Tibial artery (tissue), 4 donors: ENCODE data around the gene GGPS1.
A peak's percentile ranks its signal among the peaks of the same experiment; 100 is the strongest.
"Not testable (repeated sequence)": the region's sequence is repeated elsewhere in the genome, so short reads cannot be mapped to it uniquely, and the experiment has no call there.

ENCODE experiments used
- DNase-seq, 2 donors: peaks; one replicate each; pipeline ENCODE4 v3.0.0-alpha.2; 2019
- H3K27ac ChIP-seq, 2 donors: fragments of 200-600 bp; sonication (generic) in 1 of 2; 1 replicate in 1 of 2; 2 replicates in 1 of 2; pipeline ENCODE4 v1.5.1; 2018 to 2019; ENCODE audit warnings: mild to moderate bottlenecking in 1 of 2
- H3K27me3 ChIP-seq, 2 donors: fragments of 200-600 bp; sonication (generic) in 1 of 2; one replicate each; pipeline versions ENCODE4 v1.5.1 to v1.6.0; 2016 to 2019
- H3K36me3 ChIP-seq, 3 donors: fragments of 200-600 bp; sonication (generic) in 2 of 3; one replicate each; pipeline ENCODE4 v1.5.1; 2016 to 2019; ENCODE audit warnings: mild to moderate bottlenecking in 2 of 3
- H3K4me1 ChIP-seq, 4 donors: fragments of 200-600 bp; sonication (generic) in 2 of 4; 1 replicate in 3 of 4; 2 replicates in 1 of 4; pipeline ENCODE4 v1.5.1; 2016 to 2019
- H3K4me3 ChIP-seq, 2 donors: fragments of 200-600 bp; sonication (generic) in 1 of 2; 1 replicate in 1 of 2; 2 replicates in 1 of 2; pipeline ENCODE4 v1.5.1; 2018 to 2019; ENCODE audit warnings: mild to moderate bottlenecking in 2 of 2
- H3K9me3 ChIP-seq, 3 donors: fragments of 200-600 bp; sonication (generic) in 1 of 3; one replicate each; pipeline ENCODE4 v1.5.1; 2016 to 2019
- intact Hi-C: fragments of 100-400 bp; cut with DNase I; formaldehyde crosslinking; loops from one replicate; pipeline ENCODE4 v1.15.0; 2023; ENCODE audit warnings: low total_unique reads
- TF ChIP-seq, protein P1 (sequence below), 2 experiments: fragments of 200-600 bp in 1 of 2; fragments of 450-650 bp in 1 of 2; IDR thresholded peaks; one replicate each; pipeline ENCODE4 v1.5.1; 2017 to 2019; ENCODE audit warnings: antibody characterized with exemption in 2 of 2, mild to moderate bottlenecking in 1 of 2, moderate library complexity in 1 of 2

Gene GGPS1

DNA sequence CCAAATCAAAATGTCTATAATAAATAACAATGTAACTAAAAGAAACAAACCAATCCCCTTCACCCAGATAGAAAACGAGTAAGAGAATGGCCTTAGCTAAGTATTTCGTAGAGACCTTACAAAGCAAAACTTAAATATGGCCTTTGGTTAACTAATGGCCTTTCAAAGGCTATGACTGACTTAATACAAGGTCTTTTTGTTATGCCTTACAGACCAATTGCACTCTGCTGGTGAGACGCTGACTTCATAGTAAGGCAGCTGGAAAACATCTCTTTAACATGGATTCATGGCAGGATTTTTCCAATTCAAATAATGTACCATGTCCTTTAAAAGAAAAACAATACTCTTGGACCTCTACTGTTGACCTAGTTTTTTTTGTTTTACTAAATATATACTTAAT, 23.1 kb downstream of the GGPS1 start:
- Histone ChIP-seq H3K36me3 (peaks cover 0 to 6% (median 4%) of the 10 kb centered on the region in 3 donors), H3K27ac (no peak overlapping the region), H3K4me1 (no peaks in the 10 kb centered on the region), H3K27me3 (no peaks in the 10 kb centered on the region), H3K4me3 (no peak overlapping the region), H3K9me3 (no peaks in the 10 kb centered on the region)
- intact Hi-C loops: no loop called here
- no peak for DNase-seq
- TF ChIP-seq, protein P1, sequence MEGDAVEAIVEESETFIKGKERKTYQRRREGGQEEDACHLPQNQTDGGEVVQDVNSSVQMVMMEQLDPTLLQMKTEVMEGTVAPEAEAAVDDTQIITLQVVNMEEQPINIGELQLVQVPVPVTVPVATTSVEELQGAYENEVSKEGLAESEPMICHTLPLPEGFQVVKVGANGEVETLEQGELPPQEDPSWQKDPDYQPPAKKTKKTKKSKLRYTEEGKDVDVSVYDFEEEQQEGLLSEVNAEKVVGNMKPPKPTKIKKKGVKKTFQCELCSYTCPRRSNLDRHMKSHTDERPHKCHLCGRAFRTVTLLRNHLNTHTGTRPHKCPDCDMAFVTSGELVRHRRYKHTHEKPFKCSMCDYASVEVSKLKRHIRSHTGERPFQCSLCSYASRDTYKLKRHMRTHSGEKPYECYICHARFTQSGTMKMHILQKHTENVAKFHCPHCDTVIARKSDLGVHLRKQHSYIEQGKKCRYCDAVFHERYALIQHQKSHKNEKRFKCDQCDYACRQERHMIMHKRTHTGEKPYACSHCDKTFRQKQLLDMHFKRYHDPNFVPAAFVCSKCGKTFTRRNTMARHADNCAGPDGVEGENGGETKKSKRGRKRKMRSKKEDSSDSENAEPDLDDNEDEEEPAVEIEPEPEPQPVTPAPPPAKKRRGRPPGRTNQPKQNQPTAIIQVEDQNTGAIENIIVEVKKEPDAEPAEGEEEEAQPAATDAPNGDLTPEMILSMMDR (IDR thresholded peaks at IDR 0.05): no peak

GRCh38 chr1:235351898-235352297, 23.5 kb downstream of the GGPS1 start:
- no peak overlapping the region for H3K4me3 ChIP-seq
- H3K9me3 ChIP-seq: no peaks in the 10 kb centered on the region
- H3K27me3 ChIP-seq: no peaks in the 10 kb centered on the region
- TF ChIP-seq, protein P1 (IDR thresholded peaks at IDR 0.05): no peak
- intact Hi-C loops: no loop called here
- H3K4me1 ChIP-seq: no peaks in the 10 kb centered on the region
- peaks cover 0 to 1% (median 0%) of the 10 kb centered on the region in 3 donors for H3K36me3 ChIP-seq
- H3K27ac ChIP-seq: no peak overlapping the region
- DNase-seq: no peak

DNA sequence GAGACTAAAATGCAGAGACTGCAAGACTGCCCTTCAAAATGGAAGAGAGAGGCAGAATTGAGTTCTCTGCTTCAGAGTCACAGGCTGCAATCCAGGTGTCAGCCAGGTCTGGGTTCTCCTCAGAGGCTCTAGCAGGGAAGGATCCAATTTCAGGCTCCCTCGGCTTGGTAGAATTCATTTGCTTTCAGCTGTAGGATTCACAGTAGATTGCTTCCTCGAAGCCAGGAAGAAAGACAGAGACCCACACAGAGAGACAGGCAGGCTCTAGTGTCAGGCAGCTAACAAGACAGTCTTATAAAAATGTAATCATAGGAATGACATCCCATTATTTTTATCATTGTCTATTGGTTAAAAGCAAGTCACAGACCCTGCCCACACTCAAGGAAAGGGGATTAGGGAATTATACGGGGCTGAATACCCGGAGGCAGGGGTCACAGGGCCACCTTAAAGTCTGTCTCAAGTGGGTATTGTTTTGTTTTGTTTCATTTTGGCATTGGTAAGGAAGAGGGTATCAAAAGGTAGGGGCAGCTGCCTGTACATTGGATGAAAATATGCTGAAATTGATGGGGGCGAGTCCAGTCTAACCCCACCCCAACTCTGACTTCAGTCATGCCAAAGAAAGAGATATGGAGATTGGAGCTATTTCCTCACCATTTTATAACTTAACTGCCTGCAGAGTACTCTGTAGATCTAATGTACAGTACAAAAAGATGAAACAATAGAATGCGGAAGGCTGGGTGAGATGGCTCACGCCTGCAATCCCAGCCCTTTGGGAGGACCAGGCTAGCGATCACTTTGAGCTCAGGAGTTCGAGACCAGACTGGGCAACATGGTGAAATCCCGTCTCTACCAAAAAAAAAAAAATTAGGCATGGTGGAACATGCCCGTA, 29.4 kb downstream of the GGPS1 start:
- Histone ChIP-seq H3K4me1 (no peaks in the 10 kb centered on the region), H3K27me3 (no peaks in the 10 kb centered on the region)
- intact Hi-C loops: no loop called here

DNA sequence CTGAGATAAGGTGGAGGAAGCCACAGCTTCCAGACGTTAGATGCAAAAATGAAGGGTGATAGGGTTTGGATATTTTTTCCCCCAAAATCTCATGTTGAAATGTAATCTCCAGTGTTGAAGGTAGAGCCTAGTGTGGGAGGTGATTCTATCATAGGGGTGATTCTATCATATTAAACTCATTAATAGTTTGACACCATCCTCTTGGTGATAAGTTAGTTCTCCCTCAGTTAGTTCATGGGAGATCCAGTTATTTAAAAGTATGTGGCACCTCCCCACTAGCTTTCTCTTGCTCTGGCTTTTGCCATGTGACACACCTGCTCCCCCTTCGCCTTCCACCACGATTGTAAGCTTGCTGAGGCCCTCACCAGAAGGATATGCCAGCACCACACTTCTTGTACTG, 30.5 kb downstream of the GGPS1 start:
- no peak for DNase-seq
- intact Hi-C loops: no loop called here
- Histone ChIP-seq H3K9me3 (no peaks in the 10 kb centered on the region), H3K27ac (no peak overlapping the region), H3K27me3 (no peaks in the 10 kb centered on the region), H3K36me3 (no peaks in the 10 kb centered on the region), H3K4me1 (no peaks in the 10 kb centered on the region), H3K4me3 (no peak overlapping the region)
- TF ChIP-seq, protein P1 (IDR thresholded peaks at IDR 0.05): no peak

More for the DNA sequence above, 29.4 kb downstream of the GGPS1 start:
- Histone ChIP-seq H3K27ac (no peak overlapping the region), H3K4me3 (no peak overlapping the region), H3K9me3 (no peaks in the 10 kb centered on the region), H3K36me3 (no peaks in the 10 kb centered on the region)
- TF ChIP-seq, protein P1 (IDR thresholded peaks at IDR 0.05): no peak
- no peak for DNase-seq

- H3K9me3 ChIP-seq, DNase-seq, H3K27ac ChIP-seq, H3K27me3 ChIP-seq, H3K36me3 ChIP-seq, H3K4me3 ChIP-seq, H3K4me1 ChIP-seq, intact Hi-C loops: not testable (repeated sequence)
Measured at GRCh38 chr1:235364189-235364588, 35.8 kb downstream of the GGPS1 start.

- TF ChIP-seq, protein P1 (IDR thresholded peaks at IDR 0.05): no peak
- DNase-seq: no peak
- Histone ChIP-seq H3K9me3 (no peaks in the 10 kb centered on the region), H3K4me3 (no peak overlapping the region), H3K4me1 (peaks cover 0 to 10% (median 2%) of the 10 kb centered on the region in 4 donors), H3K36me3 (no peaks in the 10 kb centered on the region), H3K27ac (peak overlapping the region; percentile 72 to 81), H3K27me3 (no peaks in the 10 kb centered on the region)
- intact Hi-C loops: loop anchor here (2.0 kb wide), 1 partner anchor 39 kb away; no protein-coding TSS in a partner anchor
Measured at GRCh38 chr1:235366286-235366685, 37.9 kb downstream of the GGPS1 start.
